GM12872 (cell line): Measurements from ENCODE around the gene SNAP25.

Experiments
- CTCF ChIP-seq: IDR thresholded peaks from 3 replicates; pipeline ENCODE4 v1.5.1; 2011; ENCODE audit warnings: low read depth, mild to moderate bottlenecking, low read length, moderate library complexity; ENCODE audit not compliant: insufficient read depth

SNAP25 gene

GRCh38 chr20:10332656-10333415, 114.2 kb downstream of the SNAP25 start:
- TF ChIP-seq CTCF, result no peak

- TF ChIP-seq CTCF, result no peak
These were observed 118.5 kb downstream of the SNAP25 start for GRCh38 chr20:10336959-10337729.

GRCh38 chr20:10338426-10339180, 120.0 kb downstream of the SNAP25 start:
- no peak for TF ChIP-seq CTCF

GRCh38 chr20:10339609-10340008, 121.0 kb downstream of the SNAP25 start:
- no peak for TF ChIP-seq CTCF

GRCh38 chr20:10342152-10342551, 123.5 kb downstream of the SNAP25 start:
- no peak for TF ChIP-seq CTCF

GRCh38 chr20:10344953-10345352, 126.3 kb downstream of the SNAP25 start:
- no peak for TF ChIP-seq CTCF
